LNCaP clone FGC (cell line): ENCODE measurements around the gene TSHZ2.
"Not testable (repeated sequence)": the region's sequence is repeated elsewhere in the genome, so short reads cannot be mapped to it uniquely, and the experiment has no call there.

Experiments
- DNase-seq: peaks from one replicate; pipeline ENCODE4 v3.0.0-alpha.2; 2011; ENCODE audit warnings: low read depth
- H3K4me3 ChIP-seq: 2 replicates; pipeline ENCODE4 v1.5.1; 2011; ENCODE audit warnings: mild to moderate bottlenecking, low read depth, low read length, control low read depth
- TF ChIP-seq, protein P1 (sequence below): IDR thresholded peaks from 2 replicates; pipeline ENCODE4 v1.5.1; 2012; ENCODE audit warnings: mild to moderate bottlenecking; ENCODE audit not compliant: control insufficient read depth, insufficient read depth; ENCODE audit errors: extremely low read depth

Gene TSHZ2

DNA sequence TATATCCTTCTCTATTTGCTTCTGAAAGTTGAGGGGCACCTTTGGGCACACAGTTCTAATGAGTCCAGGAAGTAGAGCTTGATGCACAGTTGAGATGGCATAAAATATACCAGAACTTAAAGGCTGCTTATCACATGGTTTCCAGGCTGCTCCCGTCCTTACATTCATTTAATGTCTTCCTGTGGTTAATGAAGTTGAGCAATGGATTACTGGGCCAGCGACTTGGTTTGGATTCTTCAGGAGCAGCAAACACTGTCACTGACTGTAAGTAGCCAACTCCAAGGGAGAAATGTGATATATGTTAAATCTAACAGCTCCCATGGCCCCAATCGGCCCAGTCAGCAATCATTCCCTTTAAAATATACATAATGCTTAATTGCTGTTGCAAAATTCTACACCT is 9.0 kb upstream of the TSHZ2 start:
- H3K4me3 ChIP-seq: no peak overlapping the region
- no peak for DNase-seq
- TF ChIP-seq, protein P1, sequence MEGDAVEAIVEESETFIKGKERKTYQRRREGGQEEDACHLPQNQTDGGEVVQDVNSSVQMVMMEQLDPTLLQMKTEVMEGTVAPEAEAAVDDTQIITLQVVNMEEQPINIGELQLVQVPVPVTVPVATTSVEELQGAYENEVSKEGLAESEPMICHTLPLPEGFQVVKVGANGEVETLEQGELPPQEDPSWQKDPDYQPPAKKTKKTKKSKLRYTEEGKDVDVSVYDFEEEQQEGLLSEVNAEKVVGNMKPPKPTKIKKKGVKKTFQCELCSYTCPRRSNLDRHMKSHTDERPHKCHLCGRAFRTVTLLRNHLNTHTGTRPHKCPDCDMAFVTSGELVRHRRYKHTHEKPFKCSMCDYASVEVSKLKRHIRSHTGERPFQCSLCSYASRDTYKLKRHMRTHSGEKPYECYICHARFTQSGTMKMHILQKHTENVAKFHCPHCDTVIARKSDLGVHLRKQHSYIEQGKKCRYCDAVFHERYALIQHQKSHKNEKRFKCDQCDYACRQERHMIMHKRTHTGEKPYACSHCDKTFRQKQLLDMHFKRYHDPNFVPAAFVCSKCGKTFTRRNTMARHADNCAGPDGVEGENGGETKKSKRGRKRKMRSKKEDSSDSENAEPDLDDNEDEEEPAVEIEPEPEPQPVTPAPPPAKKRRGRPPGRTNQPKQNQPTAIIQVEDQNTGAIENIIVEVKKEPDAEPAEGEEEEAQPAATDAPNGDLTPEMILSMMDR: no peak

DNA sequence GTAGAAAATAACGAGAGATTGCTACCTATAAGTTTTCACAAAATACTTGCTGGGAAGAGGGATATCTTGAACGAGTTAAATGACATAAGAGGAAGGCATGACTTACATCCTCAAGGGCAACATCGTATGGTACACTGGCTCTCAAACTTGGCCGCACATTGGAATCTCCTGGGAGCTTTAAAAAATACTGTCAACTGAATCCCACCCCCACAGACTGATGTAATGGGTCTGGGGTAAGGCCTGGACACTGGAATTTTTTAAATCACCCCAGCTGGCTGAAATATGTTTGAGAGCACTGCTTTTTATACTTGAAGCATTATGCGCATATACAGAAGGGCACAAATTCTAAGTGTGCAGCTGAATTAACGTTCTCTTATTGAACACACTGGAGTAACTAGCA is 8.0 kb upstream of the TSHZ2 start:
- DNase-seq: no peak
- H3K4me3 ChIP-seq: no peak overlapping the region
- TF ChIP-seq, protein P1: no peak

- DNase-seq: no peak
Observed at GRCh38 chr20:52965380-52965779, 6.8 kb upstream of the TSHZ2 start.

GRCh38 chr20:52965819-52966218 is 6.3 kb upstream of the TSHZ2 start:
- no peak overlapping the region for H3K4me3 ChIP-seq
- TF ChIP-seq, protein P1: no peak
- DNase-seq: no peak

More at GRCh38 chr20:52965380-52965779, 6.8 kb upstream of the TSHZ2 start:
- TF ChIP-seq, protein P1: no peak
- H3K4me3 ChIP-seq: no peak overlapping the region

DNA sequence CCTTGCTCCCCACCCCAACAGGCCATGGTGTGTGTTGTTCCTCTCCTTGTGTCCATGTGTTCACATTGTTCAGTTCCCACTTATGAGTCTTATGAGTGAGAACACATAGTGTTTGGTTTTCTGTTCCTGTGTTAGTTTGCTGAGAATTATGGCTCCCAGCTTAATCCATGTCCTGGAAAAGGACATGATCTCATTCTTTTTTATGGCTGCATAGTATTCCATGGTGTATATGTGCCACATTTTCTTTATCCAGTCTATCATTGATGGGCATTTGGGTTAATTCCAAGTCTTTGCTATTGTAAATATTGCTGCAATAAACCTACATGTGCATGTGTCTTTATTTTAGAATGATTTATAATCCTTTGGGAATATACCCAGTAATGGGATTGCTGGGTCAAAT is 5.6 kb upstream of the TSHZ2 start:
- DNase-seq, H3K4me3 ChIP-seq: not testable (repeated sequence)

GRCh38 chr20:52971498-52972189 is 514 bp upstream of the TSHZ2 start:
- TF ChIP-seq, protein P1: no peak
- H3K4me3 ChIP-seq: peak overlapping the region; percentile 47
- no peak for DNase-seq

DNA sequence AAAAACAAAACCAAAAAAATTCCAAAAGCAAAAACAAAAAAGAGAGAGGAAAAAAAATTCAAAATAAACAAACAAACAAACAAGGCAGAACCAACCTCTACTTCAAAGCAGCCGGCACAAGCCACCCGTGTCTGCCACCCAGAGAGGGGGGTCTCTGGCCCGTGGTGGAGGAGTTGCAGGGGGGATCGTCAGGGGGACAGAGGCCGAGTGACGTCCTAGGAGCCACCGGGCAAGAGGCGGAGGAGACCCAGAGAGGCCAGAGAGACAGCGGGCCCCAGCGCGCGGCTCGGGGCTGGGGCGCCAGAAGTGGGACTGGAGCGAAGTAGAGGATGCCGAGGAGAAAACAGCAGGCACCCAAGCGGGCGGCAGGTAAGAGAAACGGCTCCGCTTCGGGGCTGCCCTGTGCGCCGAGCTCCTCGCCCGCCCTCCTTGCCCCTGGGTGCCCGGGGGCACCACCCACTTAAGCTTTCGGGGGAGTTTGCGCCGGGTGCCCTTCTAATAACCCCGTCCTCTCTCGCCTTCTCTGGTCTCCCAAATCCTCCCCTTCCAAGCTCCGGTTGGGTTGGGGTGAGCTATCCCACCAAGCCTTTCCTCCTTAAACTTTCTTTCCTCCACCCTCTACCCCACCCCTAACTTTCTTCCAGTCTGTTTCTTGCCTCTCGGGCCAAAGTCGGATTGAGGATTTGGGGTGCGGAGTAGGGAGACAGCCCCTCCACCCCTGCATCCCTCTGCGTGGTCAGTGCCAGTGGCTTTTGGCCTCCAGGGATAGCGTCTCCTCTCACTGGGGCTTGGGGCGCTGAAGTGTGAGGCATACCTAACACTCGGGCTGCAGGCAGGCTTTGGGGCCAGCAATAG is 1.0 kb downstream of the TSHZ2 start:
- no peak overlapping the region for H3K4me3 ChIP-seq
- TF ChIP-seq, protein P1: no peak
- no peak for DNase-seq
